ENCODE measurements around the gene KIF26A.

Gene KIF26A

DNA sequence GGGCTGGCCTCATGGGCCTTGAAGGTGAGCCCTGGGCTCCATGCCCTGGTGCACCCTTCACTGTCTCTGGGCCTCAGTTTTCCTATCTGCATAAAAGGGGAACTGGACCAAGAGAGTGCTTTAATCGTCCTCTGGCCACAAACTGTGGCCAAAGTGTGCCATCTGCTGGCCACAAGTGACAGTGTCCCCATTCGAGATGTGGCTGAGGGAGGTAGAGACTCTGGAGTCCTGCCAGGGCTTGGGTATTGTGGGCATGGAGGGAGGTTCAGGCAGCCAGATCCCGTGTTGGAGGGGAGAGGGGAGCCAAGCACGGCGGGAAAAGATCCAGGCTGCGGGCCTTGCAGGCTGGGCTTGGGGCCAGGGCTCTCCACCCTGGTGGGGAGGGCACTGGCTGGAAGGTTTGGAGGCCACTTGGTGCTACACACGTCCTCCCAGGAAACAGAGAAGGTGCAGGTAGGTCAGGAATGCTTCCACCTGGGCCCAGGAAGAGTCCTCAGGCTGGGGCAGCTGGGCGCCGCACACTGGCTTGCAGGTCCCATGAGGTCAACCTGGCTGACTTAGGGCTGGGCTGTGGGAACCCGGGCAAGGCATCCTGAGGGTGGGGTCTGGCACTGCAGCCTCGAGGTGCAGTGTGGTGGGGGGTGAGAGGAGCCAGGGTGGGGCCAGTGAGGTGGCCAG lies 7.3 kb upstream of the KIF26A start:
- no peak for DNase-seq (ENCODE audit: extremely low read depth in 1 of 2, low read depth in 1 of 2)

DNA sequence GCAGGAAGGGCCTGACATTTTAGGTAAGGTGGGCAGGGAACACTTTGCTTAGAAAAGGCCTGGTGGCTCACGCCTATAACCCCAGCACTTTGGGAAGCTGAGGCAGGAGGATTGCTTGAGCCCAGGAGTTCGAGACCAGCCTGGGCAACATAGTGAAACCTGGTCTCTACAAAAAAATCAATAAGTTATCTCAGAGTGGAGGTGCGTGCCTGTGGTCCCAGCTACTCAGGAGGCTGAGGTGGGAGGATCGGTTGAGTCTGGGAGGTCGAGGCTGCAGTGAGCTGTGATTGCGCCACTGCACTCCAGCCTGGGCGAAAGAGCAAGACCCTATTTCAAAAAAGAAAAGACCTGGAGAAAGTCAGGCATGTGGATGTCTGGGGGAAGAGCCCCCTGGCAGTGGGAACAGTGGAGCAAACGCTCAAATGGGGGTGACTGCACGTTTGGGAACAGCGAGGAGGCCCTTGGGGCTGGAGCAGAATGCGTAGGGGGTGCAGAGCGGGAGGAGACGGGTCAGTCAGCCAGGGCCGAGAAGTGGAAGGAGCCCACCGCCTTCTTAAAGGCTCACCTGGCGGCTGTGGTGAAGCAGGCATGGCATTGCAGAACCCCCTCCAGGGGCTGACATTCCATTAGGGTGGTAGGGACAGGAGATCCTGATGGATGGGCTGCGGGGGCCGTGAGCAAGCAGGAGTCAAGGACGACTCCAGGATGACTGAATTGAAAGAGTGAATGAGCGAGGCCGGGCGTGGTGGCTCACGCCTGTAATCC lies 6.2 kb upstream of the KIF26A start:
- no peak for DNase-seq (ENCODE audit: extremely low read depth in 1 of 2, low read depth in 1 of 2)

- DNase-seq (ENCODE audit: extremely low read depth in 1 of 2, low read depth in 1 of 2), result no peak
These were observed 5.4 kb upstream of the KIF26A start for GRCh38 chr14:104132981-104133380.

DNA sequence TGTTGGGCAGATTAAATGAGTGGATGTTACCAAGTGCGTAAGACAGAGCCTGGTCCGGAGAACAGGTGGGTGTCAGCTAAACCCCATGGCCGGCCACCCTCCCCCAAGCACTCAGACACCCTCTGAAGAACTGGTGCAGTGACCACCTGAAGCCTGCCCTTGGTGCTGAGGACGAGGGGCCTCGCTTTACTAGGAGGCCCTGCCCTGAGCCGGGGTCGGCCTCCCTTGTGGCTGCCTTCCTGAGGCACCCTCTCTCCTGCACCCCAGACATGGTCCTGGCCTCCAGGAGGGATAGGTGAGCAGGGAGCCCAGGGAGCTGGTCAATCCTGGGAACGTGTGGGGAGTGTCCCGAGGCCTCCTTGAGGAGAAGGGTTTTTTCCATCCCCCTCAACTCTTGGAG lies 4.9 kb upstream of the KIF26A start:
- no peak for DNase-seq (ENCODE audit: extremely low read depth in 1 of 2, low read depth in 1 of 2)

DNA sequence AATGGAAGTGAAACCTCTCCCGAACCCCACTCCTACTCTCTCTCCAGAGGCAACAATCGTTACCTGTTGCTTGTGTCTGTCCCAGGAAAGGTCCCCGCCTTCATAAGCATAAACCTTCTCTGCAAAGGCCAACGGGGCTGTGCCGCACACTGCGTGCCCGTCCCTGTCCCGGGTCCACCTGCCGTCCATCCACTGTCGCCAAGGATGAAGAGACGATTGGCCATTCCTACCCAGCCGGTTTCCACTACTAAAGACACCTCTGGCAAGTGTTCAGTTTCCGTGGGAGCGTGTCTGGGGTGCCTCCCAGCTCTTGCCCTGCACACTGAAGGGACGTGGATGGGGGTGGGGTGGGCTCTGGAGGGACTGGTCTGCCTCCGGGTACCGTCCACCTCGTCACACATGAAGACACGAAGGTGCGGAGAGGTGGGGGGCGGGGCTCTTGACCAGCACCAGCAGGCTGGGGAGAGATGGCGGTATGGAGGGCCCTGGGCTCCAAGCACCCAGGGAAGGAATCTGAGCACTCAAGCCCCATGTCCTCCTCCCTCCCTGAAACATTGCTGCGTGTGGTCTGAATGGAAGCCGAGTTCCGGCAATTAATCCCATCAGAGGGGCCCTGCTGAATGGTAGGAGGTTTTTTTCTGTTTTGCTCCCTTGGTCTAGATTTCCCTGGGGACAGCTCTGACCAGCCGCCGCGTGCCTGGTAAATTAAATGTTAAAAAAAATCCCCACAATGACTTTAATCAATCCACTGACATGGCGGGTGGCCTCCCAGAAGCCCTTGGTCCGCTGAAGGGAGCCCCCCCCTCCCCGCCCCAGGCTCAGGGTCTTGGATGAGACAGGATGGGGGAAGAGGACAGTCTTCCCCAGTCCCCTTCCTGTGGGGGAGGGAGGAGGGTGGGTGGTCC lies 4.1 kb upstream of the KIF26A start:
- DNase-seq (ENCODE audit: extremely low read depth in 1 of 2, low read depth in 1 of 2), result no peak

DNA sequence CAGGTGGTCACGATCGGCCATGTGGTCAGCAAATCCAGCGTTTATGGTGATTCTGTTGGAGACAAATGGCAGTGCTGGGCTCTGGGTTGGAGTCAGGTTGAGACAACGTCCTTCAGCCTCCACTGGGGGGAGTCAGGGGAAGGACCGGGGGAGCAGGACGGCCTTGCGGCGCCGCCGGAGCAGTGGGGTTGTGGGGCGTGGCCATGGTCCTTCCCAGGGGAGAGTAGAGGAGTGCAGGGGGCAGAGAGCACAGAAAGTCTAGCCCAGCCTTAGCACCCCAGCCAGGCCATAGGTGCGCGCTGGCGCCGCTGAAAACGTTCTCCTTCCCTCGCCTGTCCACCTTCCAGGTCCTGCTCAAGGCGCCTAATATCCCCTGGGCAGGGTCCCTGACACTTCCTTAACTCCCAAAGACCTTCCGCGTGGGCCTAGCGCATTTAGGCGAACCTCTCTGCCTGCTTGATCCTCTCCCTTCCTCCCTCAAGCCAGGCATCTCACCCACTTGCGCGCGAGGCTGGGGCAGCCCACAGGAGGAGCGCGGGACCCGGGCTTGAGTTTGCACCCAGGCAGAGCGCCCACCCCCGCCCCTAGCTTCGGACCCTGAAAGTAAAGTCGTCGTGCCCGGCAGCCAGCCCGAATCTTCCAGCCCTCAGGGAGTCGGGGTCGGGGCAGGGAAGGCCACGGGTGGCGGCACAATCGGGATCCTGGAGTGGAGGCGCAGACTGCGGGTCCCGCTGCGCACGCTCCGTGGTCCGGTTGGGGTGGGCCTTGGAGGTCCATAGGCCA lies 3.1 kb upstream of the KIF26A start:
- no peak for DNase-seq (ENCODE audit: extremely low read depth in 1 of 2, low read depth in 1 of 2)

DNA sequence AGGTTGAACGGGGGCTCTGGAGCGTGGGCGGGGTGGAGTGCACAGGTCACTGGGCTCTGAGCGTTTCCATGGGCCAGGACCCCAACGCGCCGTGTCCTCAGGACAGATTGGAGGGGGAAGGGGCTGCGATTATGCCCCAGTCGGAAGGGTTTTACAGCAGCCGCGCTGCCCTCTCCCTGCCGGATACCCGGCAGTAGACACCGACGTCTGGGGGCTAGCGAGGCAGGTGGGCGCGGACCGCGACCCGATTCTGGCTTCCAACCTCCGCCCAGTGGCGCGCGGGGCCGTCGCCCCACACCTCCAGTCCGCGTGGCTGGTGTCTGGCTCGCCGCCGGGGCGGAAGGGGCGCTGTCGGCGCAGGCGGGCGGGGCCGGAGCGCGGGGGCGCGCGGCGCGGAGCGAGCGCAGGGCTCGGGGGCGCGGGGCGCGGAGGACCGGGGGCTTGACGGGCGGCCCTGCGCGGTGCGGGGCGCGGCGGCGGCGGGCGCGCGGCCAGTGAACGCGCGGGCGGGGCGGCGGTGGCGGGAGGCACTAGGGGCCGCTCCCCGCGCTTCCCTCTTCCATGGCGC lies 2.4 kb upstream of the KIF26A start:
- DNase-seq (ENCODE audit: extremely low read depth in 1 of 2, low read depth in 1 of 2), result no peak

- DNase-seq (ENCODE audit: extremely low read depth in 1 of 2, low read depth in 1 of 2), result no peak
These were observed 1.7 kb upstream of the KIF26A start for GRCh38 chr14:104136472-104137296.

- DNase-seq (ENCODE audit: extremely low read depth in 1 of 2, low read depth in 1 of 2), result peak; percentile 37 to 43
These were observed 890 bp upstream of the KIF26A start for GRCh38 chr14:104137297-104138097.

DNA sequence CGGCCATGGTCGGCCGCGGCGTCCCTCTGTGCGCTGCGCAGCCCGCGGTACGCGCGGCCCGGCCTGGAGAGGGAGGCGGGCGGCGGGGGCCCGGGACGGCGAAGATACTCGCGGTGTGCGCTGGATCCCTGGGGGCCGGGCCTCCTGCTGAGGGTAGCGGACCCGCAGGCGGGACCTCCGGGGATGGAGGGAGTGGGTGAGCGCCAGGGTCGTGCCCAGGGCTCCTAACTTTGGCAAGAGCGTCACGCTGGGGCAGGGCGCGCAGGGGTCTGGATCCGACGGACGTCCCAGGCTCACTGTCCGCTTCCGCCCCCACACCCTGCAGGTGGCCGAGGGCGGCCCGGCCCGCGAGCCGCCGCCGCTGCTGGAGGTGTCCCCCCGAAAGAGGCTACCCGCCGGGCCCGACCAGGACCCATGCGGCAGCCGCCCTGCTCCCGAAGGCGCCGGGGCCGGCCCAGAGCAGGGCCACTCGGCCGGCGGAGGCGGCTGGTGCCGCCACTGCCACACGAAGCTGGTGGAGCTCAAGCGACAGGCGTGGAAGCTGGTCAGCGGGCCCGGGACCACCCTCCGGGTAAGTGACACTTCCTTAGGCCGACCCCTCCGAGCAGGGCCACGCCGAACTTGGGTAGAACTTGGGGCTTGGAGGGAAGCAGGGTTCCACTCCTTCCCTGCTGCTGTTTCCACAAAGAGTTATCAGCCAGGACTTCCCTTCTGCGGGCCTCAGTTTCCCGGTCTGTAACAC lies 502 bp downstream of the KIF26A start:
- DNase-seq (ENCODE audit: extremely low read depth in 1 of 2, low read depth in 1 of 2), result no peak

- no peak for DNase-seq (ENCODE audit: extremely low read depth in 1 of 2, low read depth in 1 of 2)
These were observed 1.2 kb downstream of the KIF26A start for GRCh38 chr14:104139460-104140212.

DNA sequence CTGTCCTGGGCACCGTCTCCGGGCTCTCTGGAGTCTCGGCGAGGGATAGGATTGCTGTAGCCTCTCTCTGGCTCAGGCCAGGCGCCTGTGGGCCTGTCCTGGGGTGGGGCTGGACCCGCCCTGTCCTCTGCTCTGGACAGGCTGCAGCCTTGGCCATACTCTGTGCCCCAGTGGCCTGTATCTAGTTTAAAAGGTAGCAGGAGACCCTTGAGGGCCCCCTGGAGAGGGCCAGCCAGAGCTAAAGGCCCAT lies 1.8 kb downstream of the KIF26A start:
- DNase-seq (ENCODE audit: extremely low read depth in 1 of 2, low read depth in 1 of 2), result no peak

GRCh38 chr14:104140463-104141331 lies 2.3 kb downstream of the KIF26A start:
- DNase-seq (ENCODE audit: extremely low read depth in 1 of 2, low read depth in 1 of 2), result no peak

DNA sequence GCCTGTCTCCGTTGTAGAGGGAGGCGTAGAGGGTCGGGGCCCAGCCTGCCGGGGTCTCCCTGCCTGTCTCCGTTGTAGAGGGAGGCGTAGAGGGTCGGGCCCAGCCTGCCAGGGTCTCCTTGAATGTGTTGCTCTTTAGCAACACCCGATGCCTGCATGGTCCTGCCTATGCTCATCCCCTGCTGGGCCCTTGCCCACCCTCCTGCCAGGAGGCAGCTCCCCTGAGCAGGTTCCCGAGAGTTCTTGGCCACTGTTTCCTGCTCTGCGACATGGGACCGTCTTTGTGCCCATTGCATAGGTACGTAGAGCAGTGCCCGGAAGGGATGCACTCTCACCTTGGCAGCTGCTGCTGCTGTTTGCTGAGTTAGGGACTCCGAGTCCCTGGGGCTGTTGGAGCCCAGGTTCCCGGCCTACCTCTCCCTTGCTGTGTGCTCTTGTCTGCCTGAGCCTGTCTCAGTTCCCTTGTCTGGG lies 3.3 kb downstream of the KIF26A start:
- no peak for DNase-seq (ENCODE audit: extremely low read depth in 1 of 2, low read depth in 1 of 2)

GRCh38 chr14:104142136-104142945 lies 4.0 kb downstream of the KIF26A start:
- no peak for DNase-seq (ENCODE audit: extremely low read depth in 1 of 2, low read depth in 1 of 2)
